ENCODE measurements around the gene CAPN14. TPM values are rescaled to one million over a fixed set of nuclear protein-coding genes. Genes with fewer than 3 reads are reported as not detected.

The CAPN14 gene
- polyA plus RNA-seq, 1 experiment: 0.09 TPM

DNA sequence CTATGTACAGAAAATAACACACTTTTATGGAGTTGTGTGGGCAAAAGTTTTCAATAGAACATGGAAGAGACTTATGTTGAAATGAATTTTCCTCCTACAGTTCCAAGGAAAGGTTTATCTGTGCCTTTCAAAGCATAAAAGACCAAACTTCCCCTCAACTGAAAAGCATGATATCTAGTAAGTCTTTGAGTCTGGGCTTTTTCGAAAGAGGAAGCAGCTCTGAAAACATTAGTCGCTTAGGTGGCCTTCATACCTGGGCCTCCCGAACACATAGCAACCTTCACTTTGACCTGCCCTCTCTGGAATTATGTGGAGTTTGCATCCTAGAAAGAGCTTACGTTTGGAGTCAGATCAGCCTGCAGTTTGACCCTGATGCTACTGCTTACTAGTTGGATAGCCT lies 4.8 kb upstream of the CAPN14 start:
- DNase-seq (ENCODE audit: low read depth, low spot score): no peak
- ChIA-PET POLR2A (no interaction called here), CTCF (no interaction called here)
- TF ChIP-seq, protein P1, sequence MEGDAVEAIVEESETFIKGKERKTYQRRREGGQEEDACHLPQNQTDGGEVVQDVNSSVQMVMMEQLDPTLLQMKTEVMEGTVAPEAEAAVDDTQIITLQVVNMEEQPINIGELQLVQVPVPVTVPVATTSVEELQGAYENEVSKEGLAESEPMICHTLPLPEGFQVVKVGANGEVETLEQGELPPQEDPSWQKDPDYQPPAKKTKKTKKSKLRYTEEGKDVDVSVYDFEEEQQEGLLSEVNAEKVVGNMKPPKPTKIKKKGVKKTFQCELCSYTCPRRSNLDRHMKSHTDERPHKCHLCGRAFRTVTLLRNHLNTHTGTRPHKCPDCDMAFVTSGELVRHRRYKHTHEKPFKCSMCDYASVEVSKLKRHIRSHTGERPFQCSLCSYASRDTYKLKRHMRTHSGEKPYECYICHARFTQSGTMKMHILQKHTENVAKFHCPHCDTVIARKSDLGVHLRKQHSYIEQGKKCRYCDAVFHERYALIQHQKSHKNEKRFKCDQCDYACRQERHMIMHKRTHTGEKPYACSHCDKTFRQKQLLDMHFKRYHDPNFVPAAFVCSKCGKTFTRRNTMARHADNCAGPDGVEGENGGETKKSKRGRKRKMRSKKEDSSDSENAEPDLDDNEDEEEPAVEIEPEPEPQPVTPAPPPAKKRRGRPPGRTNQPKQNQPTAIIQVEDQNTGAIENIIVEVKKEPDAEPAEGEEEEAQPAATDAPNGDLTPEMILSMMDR (IDR thresholded peaks at IDR 0.05; ENCODE audit: low read depth, low read length): no peak
- no peak overlapping the region for H3K4me3 ChIP-seq (ENCODE audit: low read depth, low read length)
- no peaks in the 10 kb centered on the region for H3K9me3 ChIP-seq (ENCODE audit: control insufficient read depth, insufficient read depth, low read length)
- H3K27ac ChIP-seq (ENCODE audit: low read depth, low read length): no peak overlapping the region
- H3K27me3 ChIP-seq (ENCODE audit: control insufficient read depth, insufficient read depth, low read length): peaks cover 12% of the 10 kb centered on the region

DNA sequence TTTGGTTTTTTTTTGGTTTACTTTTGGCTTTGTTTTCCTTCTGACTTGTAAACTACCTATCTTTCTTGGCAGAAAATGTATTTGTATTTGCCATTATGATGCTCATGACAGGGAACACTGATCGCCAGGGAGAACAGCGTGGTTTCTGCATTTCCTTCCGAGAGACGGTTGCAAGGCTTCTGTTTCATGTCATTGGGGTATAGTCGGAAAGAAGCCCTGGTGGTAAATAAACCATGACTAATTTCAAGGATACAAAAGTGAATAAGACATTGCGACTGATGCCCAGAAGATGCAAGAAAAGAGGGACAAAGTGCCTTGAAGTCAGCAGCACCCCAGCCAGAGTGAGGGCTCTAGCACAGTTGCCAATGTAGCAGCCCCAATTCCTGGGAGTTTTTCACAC lies 4.2 kb upstream of the CAPN14 start:
- H3K27me3 ChIP-seq (ENCODE audit: control insufficient read depth, insufficient read depth, low read length): peaks cover 12% of the 10 kb centered on the region
- POLR2A ChIA-PET: no interaction called here
- no peak for DNase-seq (ENCODE audit: low read depth, low spot score)
- H3K9me3 ChIP-seq (ENCODE audit: control insufficient read depth, insufficient read depth, low read length): no peaks in the 10 kb centered on the region
- no peak overlapping the region for H3K27ac ChIP-seq (ENCODE audit: low read depth, low read length)
- no peak overlapping the region for H3K4me3 ChIP-seq (ENCODE audit: low read depth, low read length)
- CTCF ChIA-PET: interaction anchor here (1.0 kb wide), 1 partner anchor 52 kb away, joined by 3 read pairs; no protein-coding TSS in a partner anchor
- TF ChIP-seq, protein P1 (IDR thresholded peaks at IDR 0.05; ENCODE audit: low read depth, low read length): no peak

DNA sequence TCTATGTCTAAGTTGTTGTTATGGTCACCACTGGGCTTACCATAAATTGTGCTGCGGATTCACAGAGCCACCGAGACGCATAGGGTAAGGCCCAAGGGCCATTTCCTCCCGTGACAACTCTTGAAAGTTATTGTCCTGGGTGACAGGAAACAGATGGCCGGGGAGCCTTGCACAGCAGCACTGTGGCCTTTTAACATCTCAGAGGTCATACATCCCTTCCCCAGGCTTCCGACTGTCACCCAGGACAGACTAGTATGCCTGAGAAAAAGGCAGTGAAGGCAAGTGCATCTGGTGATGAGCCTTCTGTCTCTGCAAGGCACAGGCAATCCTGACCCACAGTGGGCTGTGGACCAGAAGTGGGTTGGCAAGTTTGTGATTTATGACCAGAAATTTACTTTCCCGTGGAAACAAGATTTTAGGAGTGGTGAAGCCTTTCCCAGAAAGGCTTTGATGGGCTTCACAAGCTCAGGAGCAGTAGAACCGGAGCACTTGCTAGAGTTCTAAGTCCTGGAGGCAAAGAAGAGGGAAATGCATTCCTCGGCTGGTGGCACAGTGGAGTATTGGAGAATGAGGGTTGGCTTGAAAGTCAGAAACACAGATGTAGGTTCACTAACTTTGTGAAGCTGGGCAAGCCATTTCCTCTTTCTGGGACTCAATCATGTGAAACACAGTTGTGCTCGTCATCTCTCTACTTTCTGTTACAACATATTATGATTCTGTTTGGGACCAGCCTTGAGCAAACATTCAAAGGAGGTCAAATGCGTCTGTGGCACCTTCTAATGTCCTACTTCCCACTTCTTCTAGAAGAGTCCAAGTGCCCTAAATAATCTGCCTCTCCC lies 2.0 kb upstream of the CAPN14 start:
- ChIA-PET CTCF (interaction anchor here (1.3 kb wide), 1 partner anchor 14 kb away, joined by 5 read pairs; no protein-coding TSS in a partner anchor), POLR2A (no interaction called here)
- Histone ChIP-seq H3K27me3 (ENCODE audit: control insufficient read depth, insufficient read depth, low read length) (peaks cover 12% of the 10 kb centered on the region), H3K4me3 (ENCODE audit: low read depth, low read length) (no peak overlapping the region), H3K9me3 (ENCODE audit: control insufficient read depth, insufficient read depth, low read length) (no peaks in the 10 kb centered on the region), H3K27ac (ENCODE audit: low read depth, low read length) (no peak overlapping the region)
- no peak for DNase-seq (ENCODE audit: low read depth, low spot score)
- TF ChIP-seq, protein P1 (IDR thresholded peaks at IDR 0.05; ENCODE audit: low read depth, low read length): no peak

DNA sequence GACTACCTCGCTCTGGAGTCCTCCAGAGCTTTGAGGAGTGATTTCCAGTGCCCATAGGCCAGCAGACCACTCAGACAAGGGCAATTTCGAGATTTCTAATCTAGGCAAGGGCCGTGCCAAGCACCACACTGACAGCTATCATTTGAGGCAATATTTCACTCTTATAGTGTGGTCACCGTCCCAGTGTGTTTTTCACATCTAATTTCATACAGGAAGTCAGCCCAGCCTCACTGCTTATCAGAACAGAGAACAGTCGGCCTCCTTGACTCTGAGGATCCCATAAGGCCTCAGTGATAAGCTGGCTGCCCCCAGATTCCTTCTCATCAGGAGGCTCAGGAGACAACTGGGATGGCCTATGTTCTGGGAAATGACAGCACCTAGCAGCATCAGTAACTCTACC lies 581 bp downstream of the CAPN14 start:
- POLR2A ChIA-PET: no interaction called here
- CTCF ChIA-PET: no interaction called here

DNA sequence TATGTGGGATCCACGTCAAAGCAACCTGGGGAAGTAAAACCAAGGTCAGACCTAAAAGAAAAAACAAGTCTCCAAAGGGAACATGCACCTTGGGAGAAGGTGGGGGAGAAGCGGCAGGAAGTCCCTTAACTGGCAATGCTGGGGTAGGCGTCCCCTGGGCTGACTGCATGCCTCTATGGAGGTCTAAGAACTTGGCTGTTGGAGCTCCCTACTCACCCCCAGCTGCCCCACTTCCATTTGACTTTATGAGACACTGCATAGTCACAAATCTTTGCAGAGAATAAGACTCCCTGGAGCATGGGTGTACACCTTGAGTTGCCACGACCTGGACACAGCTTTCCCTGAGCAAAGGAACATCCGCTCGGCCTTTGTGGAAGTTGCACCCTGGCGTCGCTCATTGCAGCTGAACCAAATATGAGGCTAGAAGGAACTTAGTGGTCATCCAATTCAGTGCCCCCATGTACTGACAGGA lies 2.8 kb downstream of the CAPN14 start:
- Histone ChIP-seq H3K9me3 (ENCODE audit: control insufficient read depth, insufficient read depth, low read length) (no peaks in the 10 kb centered on the region), H3K27me3 (ENCODE audit: control insufficient read depth, insufficient read depth, low read length) (peaks cover 3% of the 10 kb centered on the region), H3K4me3 (ENCODE audit: low read depth, low read length) (no peak overlapping the region), H3K27ac (ENCODE audit: low read depth, low read length) (no peak overlapping the region)
- no peak for DNase-seq (ENCODE audit: low read depth, low spot score)
- TF ChIP-seq, protein P1 (IDR thresholded peaks at IDR 0.05; ENCODE audit: low read depth, low read length): no peak
- CTCF ChIA-PET: interaction anchor here (1.6 kb wide), 1 partner anchor 19 kb away, joined by 5 read pairs; the partner anchor contains the start of gene EHD3
- POLR2A ChIA-PET: no interaction called here

More for the DNA sequence above, 581 bp downstream of the CAPN14 start:
- no peak overlapping the region for H3K27ac ChIP-seq (ENCODE audit: low read depth, low read length)
- no peak overlapping the region for H3K4me3 ChIP-seq (ENCODE audit: low read depth, low read length)
- H3K9me3 ChIP-seq (ENCODE audit: control insufficient read depth, insufficient read depth, low read length): no peaks in the 10 kb centered on the region
- no peak for DNase-seq (ENCODE audit: low read depth, low spot score)
- peaks cover 7% of the 10 kb centered on the region for H3K27me3 ChIP-seq (ENCODE audit: control insufficient read depth, insufficient read depth, low read length)
- TF ChIP-seq, protein P1 (IDR thresholded peaks at IDR 0.05; ENCODE audit: low read depth, low read length): no peak
